Activated CD8-positive, alpha-beta memory T cell treated with anti-CD3 and anti-CD28 coated beads, Interleukin-2, amount 50 U/mL, for 4 hours (primary cell): ENCODE results near the gene KRT7.
"Not testable (repeated sequence)": the region's sequence is repeated elsewhere in the genome, so short reads cannot be mapped to it uniquely, and the experiment has no call there.

Source experiments
- DNase-seq: peaks from one replicate; pipeline ENCODE4 v3.0.0-alpha.2; 2020

Gene KRT7

DNA sequence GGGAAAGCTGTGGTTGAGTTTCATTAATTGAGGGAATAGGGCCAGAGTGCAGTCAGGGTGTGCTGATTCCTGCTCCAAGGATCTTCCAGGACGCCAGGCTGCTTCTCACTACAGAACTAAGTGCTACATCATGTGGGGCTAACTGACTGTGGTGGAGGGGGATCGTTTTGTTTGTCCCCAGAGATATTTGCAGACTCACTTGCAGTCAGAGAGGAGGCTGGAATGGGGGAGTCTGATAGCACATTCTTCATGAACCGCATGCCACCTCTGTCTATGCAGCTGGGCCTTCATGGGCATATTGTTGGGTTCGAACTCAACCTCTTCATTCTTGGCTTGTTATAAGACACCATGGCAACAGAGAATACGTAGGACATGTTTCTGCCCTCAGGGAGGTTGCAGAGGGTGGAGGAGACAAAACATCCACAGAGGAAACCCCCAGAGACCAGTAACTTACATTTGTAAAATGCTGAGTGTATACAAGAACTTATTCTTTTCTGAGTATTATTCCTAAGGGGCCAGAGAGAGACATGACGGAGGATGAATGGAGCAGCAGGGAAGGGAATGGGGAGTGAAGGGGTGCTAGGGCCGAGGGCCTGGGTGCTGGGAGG, 13.0 kb downstream of the KRT7 start:
- no peak for DNase-seq

DNA sequence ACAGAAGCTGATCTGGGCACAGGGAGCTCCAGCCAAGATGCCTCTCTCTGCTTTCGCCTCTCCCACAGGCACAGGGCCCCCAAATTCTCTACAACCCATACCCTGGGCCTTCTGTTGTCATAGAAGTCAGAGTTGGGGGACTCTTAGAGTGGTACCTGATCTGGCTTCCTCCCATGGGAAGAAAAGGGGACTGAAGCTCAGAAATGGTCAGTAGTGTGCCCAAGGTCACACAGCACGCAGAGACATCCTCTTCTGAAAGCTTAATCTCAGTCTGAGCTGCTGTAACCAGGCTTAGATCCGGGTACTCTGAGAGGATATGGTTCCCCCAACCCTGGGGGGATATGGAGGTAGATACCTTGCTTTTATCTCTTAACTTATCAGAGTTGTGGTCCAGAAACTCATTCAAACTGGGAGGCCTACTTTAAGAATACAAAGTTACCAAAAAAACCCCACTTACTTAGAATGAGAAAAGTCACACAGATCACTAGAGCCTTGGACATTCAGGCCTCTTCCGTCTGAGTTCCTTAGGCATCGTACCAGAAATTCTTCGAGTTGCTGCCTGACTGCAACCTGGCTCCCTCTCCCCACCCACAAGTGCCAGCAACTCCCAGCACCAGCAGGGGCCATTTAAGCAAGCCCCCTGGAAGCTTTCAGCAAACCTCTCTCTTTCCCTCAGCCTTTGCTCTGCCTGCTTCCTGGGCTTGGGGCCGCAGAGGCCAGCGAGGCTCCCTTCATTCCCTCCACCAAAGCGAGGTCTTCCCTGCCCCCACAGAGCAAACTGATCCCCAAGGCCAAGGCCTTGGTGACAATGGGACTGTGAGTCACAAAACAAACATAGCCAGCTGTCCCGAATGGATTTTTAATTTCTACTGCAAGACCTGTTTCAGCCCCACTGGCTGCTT, 13.9 kb downstream of the KRT7 start:
- no peak for DNase-seq

DNA sequence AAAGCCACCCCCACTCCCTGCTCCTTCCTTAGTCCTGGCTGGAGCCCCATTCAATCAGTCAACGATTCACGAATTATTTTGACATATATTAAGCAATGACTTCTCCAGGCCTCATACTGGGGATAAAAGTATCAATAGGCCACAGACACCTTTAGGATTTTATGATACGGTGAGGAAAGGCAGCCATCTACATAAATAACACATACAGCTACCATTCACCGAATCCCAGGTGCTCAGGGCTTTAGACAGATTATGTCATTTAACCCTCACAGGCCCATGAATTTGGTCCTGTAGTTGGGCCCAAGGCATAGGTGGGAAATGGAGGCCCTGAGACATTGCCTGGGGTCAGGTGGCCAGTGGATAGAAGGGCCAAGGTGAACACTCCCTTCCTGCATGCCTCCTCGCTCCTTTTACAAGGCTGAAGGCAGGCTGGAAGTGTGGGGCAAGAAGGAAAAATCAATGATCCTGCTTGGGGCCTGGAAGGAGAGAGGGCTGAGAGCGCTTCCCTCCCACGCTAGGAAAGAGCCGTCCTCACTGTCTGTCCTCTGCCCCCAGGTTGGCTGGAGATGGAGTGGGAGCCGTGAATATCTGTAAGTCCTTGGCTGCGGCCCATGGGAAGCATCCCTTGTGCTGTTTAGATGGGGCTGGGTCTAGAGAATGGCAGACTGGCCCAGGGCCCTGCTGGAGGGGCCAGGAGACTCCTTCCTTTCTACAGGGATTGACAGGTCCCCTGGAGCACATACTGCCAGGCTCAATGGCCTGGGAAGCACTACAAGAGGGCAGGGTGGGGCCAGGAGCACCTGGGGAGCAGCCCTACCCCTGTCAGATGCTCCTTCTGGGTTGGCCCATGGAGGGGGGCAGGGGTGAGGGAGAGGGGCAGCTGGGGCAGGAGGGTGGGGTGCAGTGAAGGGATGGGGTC, 14.8 kb downstream of the KRT7 start:
- DNase-seq = no peak

DNA sequence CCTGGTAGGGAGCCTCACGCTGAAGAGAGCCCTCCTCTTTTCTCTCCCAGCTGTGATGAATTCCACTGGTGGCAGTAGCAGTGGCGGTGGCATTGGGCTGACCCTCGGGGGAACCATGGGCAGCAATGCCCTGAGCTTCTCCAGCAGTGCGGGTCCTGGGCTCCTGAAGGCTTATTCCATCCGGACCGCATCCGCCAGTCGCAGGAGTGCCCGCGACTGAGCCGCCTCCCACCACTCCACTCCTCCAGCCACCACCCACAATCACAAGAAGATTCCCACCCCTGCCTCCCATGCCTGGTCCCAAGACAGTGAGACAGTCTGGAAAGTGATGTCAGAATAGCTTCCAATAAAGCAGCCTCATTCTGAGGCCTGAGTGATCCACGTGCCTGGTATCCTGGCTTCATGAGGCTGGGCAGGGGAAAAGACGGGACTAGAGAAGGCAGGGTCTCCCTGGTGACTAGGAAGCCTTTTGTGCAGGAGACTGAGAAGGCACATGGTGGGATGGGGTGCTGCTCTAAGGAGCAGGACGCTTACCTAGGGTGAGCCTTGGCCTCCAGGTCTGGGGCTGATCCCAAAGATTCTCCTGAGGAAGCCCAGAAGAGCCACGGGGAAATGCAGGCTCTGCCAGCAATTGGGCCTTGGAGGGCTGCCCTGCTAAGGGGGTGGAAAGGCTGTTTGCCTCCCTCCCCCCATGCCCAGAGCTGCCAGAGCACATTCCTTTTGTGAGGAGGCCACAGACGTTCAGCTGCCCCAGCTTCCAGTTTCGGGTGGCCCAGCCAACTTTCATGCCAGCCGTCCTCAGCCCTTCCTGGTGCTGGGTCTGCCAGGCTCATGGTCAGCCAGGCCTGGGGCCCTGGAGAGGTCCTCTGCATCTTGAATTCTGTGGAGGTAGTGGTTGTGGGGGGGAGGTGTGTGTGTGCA, 15.8 kb downstream of the KRT7 start:
- no peak for DNase-seq

DNA sequence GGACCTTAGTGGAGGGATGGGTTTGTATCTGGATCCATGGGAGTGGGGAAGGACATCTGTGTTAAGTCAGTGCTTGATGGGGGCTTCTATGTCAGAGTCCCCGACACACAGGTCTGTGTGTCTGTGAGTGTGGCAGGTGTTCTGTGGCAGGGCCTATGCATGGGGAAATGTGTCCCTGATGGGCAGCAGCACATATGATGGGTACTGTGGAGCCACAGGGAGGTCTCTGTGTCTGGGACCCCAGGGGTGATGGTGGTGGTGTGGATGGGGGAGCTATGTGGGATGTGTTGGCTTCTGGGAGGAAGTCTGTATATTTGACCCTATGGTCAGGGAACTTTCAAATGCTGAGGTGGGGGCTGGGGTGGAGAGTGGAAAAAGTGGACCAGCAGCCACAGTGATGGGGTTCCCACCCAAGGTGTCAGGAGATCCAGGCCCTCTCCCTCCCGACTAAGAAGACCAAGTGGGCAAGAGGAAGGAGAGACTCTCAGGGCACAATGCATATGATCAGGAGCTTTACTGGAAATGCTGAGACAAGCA, 16.5 kb downstream of the KRT7 start:
- DNase-seq = no peak

DNA sequence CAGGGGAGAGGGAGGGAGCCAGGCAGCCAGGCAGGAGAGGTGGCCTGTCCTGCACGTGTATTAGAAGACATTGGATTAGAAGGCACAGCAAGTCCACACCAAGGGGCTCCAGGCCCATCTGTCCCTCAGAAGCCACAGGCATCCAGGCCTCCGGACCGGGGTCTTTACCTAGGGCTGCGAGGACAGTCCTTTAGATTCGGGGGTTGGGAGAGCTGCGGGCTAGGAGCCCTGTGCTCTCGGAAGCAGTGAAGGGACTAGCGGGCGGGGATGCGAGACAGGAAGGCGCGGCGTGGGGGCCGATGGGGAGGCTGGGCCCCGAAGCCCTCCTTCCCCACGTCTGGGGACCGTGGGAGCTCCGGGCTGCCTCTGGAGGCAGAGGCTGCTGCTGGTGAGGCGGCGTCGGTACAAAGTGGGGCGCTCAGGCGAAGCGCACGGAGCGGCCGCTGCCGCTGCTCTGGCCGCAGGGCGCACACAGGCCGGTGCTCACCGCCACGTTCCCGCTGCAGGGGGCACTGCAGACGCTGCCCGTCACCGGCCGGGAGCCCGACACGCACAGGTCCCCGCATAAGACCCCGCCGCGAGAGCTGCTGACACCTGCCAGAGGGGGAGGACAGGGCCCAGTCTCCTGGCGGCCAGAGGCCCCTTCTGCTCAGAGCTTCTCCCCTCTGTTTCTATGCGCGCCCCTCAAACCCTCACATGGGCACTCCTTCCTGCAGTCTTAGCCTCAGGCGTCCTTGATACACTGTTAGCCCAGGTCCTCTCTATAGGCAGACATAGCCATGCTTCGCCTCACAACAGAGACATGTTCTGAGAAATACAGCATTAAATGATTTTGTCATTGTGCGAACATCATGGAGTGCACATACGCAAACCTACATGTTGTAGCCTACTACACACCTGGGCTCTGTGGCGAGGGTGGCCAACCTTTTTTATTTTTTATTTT, 17.3 kb downstream of the KRT7 start:
- no peak for DNase-seq

DNA sequence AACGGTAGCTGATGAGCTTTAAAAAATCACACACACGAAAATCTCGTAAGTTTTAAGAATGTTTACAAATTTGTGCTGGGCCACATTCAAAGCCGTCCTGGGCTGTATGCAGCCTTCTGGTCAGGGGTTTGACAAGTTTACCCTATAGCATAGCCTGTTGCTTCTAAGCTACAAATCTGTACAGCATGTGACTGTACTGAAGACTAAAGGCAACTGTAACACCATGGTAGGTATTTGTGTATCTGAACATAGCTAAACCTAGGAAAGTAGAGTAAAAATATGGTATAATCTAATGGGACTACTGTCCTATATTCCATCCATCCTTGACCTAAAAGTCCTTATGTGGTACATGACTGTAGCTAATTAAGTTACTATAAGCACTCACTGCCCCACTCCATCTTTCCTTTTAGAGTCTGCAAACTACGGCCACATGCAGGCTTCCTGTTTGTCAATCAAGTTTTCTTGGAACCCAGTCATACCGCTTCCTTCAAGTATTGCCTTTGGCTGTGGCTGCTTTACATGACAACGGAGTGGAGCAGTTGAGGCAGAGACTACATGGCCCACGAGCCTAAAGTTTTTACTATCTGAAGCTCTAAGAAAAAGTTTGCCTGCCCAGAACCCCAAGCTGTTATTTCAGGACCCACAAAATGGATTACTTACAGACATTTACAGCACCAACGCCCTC, 18.5 kb downstream of the KRT7 start:
- DNase-seq = no peak

DNA sequence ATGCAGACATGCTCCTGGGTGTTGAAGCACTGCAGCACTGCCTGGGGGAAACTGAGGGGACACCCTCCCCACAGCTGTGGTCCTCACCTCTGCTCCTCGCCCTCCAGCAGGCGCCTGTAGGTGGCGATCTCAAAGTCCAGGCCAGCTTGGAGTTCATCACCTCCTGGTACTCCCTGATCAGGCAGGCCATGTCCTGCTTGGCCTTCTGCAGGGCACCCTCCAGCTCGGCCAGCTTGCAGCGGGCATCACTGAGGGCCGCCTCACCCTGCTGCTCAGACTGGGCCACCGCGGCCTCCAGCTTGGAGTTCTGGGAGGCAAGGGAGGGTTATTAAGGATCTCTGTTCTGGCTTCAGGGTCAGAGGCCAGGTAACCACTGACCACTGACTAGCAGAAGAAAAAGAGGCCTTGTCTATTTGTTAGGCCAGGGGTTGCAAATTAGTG, 19.2 kb downstream of the KRT7 start:
- not testable (repeated sequence) for DNase-seq

DNA sequence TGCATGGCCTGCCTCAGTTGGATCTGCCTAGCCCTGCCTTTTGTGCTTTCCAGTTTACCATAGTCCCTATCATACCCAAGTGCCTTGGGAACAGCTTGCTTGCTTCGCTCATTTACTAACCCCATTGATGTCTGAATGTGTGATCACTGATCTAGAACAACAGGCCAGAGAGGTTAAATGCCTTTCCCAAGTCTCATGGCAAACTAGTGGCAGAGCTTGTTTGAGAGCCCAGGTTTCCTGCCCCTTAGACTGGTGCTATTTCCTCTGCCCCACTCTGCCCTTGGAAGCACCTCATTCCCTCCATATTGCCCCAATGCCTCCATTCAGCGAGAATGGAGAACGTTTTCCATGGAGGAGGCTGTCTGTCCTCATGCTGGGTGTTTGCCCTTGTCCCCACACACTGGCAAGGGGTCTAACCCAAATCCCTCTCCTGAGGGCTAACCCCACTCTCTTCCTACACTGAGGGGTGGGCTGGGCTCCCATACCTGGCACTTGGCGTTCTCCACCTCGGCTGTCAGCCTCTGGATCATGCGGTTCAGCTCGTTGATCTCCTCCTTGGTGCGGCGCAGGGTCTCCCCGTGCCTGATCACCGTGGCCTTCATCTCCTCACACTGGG, 19.8 kb downstream of the KRT7 start:
- DNase-seq = no peak

DNA sequence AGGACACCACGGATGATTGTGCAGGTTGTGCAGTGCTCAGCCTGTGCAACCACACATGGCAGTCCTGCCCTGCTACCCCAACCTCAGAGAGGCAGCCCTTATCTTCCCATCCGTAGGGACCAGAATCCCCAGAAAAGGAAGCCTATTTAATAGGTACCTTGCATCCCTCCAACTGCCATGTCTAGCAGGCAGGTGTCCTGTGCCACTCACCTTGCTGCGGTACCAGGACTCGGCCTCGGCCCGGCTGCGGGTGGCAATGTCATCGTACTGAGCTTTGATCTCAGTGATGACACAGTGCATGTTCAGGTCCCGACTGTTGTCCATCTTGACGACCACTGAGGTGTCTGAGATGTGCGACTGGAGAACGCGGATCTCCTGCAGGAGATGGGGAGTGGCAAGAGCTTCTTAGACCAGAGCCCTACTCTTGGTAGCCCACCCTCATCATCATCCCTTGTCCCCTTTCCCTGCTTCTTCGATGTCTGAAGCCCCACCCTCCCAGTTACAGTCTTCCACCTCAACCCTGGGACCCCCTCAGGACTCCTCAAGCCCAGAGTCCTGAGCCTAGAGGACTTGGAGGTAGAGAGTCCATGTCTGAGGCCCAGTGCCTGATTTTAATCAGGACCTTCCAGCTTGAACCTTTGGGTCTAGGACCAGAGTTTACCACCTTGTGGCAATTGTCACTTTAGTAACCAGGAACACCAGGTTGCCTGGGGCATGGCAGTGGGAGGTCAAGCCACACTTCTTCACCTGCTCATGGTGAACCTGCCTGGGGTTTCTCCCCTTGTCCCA, 20.5 kb downstream of the KRT7 start:
- no peak for DNase-seq

DNA sequence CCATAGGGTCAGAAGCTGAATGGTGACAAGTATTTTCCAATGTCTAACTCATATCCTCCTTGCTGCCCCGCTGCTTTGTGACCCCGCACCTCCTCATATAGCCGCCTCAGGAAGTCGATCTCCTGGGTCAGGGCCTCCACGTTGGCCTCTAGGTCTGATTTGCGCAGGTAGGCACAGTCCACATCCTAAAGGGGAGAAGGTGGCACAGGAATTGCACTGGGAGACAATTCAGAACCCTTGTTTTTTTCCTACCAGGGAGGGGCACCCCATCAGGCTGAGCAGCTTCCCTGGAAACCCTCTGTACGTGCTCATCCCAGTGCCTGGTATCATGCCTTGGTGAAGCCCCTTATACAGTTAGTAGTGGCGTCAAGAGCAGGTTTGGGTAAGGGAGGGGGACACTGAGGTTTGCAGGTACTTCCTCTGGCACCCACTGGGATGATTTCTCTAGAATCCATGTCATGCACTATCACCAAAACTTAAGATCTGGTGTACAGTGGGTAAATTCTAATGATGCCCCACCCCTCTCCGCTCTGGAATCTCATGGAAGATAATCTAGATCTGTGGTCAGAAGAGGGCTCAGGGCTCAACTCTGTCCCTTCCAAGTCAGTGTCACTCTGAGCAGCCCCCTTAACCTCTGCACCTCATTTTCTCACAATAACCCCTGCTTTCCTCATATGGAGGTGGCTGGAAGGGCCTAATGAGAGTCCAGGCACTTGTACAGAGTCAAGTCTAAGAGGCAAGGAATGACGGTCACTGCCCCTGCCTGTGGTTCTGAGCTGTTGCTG, 21.3 kb downstream of the KRT7 start:
- DNase-seq = no peak

DNA sequence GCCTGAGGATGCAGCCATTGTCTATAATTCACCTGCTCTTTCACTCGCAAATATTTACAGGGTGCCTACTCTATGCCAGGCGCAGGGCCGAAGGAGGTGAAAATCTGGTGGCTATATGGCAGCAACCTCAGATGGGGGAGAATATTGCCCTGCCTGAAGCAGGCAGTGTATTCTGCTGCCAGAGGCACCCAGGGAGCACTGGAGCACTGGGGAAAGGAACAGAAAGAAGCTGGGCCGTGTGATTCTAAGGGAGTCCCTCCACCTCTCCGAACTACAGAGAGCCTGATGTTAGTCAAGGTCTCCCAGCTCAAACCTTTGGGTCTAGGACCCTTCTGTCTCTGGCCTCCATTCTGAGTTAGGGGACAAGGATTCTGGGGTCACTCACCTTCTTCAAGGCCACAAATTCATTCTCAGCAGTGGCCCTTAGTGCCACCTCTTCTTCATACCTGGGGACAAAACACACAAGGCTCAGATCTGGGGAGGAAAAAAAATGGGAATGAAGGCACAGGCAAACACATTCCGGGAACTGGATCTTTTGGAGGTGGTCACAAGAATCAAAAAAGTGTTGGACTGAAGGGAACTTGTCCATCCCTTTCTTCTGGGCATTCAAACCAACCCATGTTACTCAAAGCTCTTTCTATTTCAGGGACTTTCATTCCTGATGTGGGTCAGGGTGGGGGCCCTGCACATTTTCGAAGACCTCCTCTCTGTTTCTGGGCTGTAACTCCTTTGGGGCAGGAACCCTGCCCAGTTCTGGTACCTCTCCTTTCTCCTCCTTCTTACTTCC, 22.1 kb downstream of the KRT7 start:
- DNase-seq = no peak

DNA sequence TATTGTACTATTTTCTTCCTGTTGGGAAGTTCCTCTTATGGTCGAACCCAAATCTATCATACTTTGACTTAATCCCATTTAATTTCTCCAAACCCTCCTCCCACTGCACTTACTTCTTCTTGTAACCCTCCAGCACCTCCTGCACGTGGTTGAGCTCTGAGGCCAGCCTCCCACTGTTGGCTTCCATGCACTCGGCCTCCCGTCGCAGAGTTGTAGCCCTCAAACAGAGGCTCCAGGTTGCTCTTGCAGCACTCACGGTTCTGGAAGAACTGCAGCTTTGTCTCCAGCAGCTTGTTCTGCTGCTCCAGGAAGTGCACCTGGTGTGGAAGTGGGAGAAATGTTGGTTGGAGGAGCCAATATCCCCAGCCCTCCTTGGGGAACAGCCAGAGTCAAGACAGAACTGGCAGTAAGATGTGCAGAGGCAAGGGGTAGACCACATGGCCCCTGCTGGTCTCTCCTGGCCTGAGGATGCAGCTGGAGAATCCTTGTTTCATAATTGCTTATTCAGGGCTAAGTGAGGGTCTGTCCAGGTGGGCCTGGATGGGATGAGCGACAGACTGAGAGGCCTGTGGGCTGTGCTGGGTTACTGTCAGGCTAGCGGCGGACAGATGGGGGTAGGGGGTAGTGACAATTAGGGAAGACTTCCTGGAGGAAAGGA, 23.0 kb downstream of the KRT7 start:
- DNase-seq = no peak

DNA sequence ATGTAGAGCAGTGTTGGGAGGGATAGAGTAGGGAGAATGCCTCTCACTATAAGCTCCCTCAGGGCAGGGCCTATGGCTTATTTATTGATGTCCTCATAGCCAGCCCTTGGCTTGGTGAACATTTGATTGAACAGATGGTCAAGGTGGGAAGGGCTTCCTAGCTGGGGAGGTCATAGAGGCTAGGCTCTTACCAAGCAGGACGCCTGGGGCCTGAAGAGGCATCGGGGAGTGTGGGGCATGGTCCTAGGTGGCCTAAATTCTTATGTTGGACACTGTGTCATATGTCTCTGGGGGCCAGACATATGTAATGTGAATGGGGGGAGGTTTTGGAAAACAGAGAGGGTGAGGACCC, 23.5 kb downstream of the KRT7 start:
- no peak for DNase-seq

DNA sequence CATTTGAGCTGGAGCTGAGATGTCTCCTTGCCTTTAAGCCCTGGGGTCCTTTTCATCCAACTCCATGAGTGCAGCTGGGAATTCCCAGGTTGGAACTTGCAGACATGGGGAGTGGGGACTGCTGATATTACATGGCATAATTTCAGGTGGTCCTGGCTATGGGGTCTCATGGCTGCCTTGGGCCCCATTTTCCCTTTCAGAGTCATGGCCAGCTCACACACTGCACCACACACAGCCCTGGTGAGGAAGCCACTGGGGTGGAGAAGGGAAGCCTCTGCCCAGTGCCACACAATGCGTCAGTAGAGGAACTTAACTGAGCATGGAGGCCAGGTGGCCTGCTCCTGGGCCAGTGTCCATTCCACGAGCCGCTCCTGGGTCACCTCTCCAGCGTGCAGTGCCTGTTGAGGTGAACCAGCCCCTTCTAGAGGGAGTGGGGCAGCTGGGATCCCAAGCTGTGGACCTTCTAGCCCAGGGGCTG, 24.1 kb downstream of the KRT7 start:
- DNase-seq = no peak

DNA sequence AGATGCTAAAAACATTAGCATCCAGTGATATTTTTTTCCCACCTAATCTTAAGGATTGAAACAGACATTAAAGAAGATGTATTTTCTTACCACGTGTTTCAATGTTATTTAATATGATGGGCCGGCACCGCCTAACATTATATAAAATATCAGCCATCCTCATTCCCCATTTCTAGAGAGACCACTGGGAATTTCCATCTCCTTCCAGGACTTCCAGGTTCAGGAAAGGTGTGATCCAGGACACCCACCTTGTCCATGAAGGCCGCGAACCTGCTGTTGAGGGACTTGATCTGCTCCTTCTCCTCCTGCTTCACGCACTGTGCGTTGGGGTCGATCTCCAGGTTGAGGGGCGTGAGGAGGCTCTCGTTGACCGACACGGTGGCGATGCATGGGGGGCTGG, 24.9 kb downstream of the KRT7 start:
- not testable (repeated sequence) for DNase-seq
